Measurements from ENCODE around the gene S100A7A. TPM values are rescaled to one million over a fixed set of nuclear protein-coding genes. Genes with fewer than 3 reads are reported as not detected.

Gene S100A7A
- total and polyA plus RNA-seq, 2 of the 8 experiments (the other 6 are each of a cell fraction or from before 2014, with no cell fraction given), result not detected

DNA sequence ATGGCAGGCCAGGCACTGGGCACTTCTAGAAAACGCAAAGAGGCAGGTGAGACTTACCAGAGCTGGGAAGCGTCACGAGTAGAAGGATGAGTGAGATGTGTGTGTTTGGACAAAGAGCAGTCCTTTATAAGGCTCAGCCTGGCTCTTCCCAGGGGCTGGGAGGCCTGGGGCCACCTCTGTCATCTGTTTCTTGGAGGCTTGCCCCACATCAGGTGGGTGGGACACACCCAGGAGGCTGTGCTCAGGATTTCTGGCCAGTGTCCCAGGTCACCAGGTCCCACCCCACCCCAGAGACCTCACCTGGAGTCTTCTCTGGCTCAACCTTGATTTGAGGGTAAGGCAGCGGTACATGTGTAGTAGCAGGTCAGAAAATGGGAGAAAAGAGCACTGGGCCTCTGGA is 44.2 kb downstream of the S100A7A start, which contains the start of gene S100A7:
Gene S100A7, minus strand, starts transcription at position 101 of the 400 bp plus-strand sequence. CDS start 1,638 bp downstream, outside the sequence.
- Histone ChIP-seq H3K9ac (replicated peaks in 1 of 4; ENCODE audit: extremely low read depth in 1 of 4, low read depth in 3 of 4, low read length in 3 of 4) (no peak within 1 kb of the TSS), H2BK20ac (ENCODE audit: low read length) (no peak within 1 kb of the TSS), H3K23me2 (ENCODE audit: low read depth, low read length) (no peaks in the 10 kb centered on the region), H4K8ac (ENCODE audit: extremely low read depth, insufficient read depth, low read length) (no peak within 1 kb of the TSS), H3K27me3 (replicated peaks in 1 of 4; ENCODE audit: control insufficient read depth in 3 of 4, extremely low read depth in 1 of 4, insufficient read depth in 3 of 4, low read length in 3 of 4) (no peaks in the 10 kb centered on the region), H2AK5ac (ENCODE audit: low read depth, low read length) (no peak within 1 kb of the TSS), H3K4ac (replicated peaks; ENCODE audit: insufficient read length, low read depth, low read length) (no peak within 1 kb of the TSS), H2BK120ac (replicated peaks; ENCODE audit: low read depth, low read length) (no peak within 1 kb of the TSS), H2AFZ (ENCODE audit: low read length) (no peak within 1 kb of the TSS), H3K4me3 (ENCODE audit: extremely low read depth in 1 of 4, insufficient read depth in 2 of 4, low read depth in 3 of 4, low read length in 4 of 4) (no peak within 1 kb of the TSS), H4K5ac (ENCODE audit: insufficient read length, low read depth, low read length) (no peak within 1 kb of the TSS), H3K14ac (ENCODE audit: insufficient read length) (no peak within 1 kb of the TSS), H4K91ac (replicated peaks; ENCODE audit: insufficient read length, low read length) (no peak within 1 kb of the TSS), H3K4me2 (ENCODE audit: insufficient read depth in 1 of 2, low read depth in 2 of 2, low read length in 2 of 2) (no peak within 1 kb of the TSS), H3K18ac (ENCODE audit: extremely low read depth, low read length) (no peak within 1 kb of the TSS), H3K4me1 (replicated peaks in 1 of 4; ENCODE audit: control insufficient read depth in 3 of 4, insufficient read depth in 4 of 4, low read length in 3 of 4) (peaks cover 0 to 1% (median 0%) of the 10 kb centered on the region in 4 experiments; a peak in 1 of 7 replicates), H3K9me3 (ENCODE audit: insufficient read depth in 2 of 2, low read depth in 1 of 2, low read length in 1 of 2) (no peaks in the 10 kb centered on the region), H4K20me1 (replicated peaks in 1 of 2; ENCODE audit: control insufficient read depth in 1 of 2, insufficient read depth in 2 of 2, low read length in 2 of 2) (no peaks in the 10 kb centered on the region), H2BK5ac (ENCODE audit: low read depth, low read length) (no peak within 1 kb of the TSS), H3K23ac (ENCODE audit: insufficient read length) (no peak within 1 kb of the TSS), H3K79me1 (ENCODE audit: low read depth, low read length) (no peaks in the 10 kb centered on the region), H2BK12ac (ENCODE audit: low read depth, low read length) (no peak within 1 kb of the TSS), H3K36me3 (ENCODE audit: control insufficient read depth in 2 of 4, insufficient read depth in 4 of 4, low read length in 3 of 4) (no peaks in the 10 kb centered on the region), H3K56ac (replicated peaks; ENCODE audit: insufficient read length, low read depth, low read length) (no peak within 1 kb of the TSS), H3K79me2 (ENCODE audit: control insufficient read depth in 1 of 2, insufficient read depth in 2 of 2, low read length in 2 of 2) (no peaks in the 10 kb centered on the region), H2BK15ac (ENCODE audit: low read length) (no peak within 1 kb of the TSS), H3K27ac (ENCODE audit: low read depth, low read length) (no peak within 1 kb of the TSS)
- TF ChIP-seq RBBP5 (IDR thresholded peaks at IDR 0.05; ENCODE audit: borderline replicate concordance, low read depth, low read length) (no peak), RNF2 (IDR thresholded peaks at IDR 0.05; ENCODE audit: borderline replicate concordance, low read depth, low read length, missing control alignments, poor library complexity, severe bottlenecking) (no peak), FOSL1 (IDR thresholded peaks at IDR 0.05; ENCODE audit: insufficient read depth, low read depth, low read length) (no peak), SP1 (IDR thresholded peaks at IDR 0.05; ENCODE audit: low read depth, low read length) (no peak), RXRA (IDR thresholded peaks at IDR 0.05; ENCODE audit: insufficient read depth, low read depth, low read length) (no peak), TAF1 (IDR thresholded peaks at IDR 0.05; ENCODE audit: low read depth, low read length) (no peak), SIN3A (conservative IDR thresholded peaks at IDR 0.05 in 1 of 2, IDR thresholded peaks at IDR 0.05 in 1 of 2; ENCODE audit: low read depth in 1 of 2, low read length in 2 of 2) (no peak), TAF7 (optimal IDR thresholded peaks at IDR 0.05; ENCODE audit: borderline replicate concordance, low read depth, low read length) (no peak), SP4 (IDR thresholded peaks at IDR 0.05; ENCODE audit: low read length) (no peak), BCL11A (IDR thresholded peaks at IDR 0.05; ENCODE audit: low read depth in 2 of 2, low read length in 2 of 2) (no peak), CBX8 (IDR thresholded peaks at IDR 0.05; ENCODE audit: borderline replicate concordance, low read depth, low read length) (no peak), SP2 (IDR thresholded peaks at IDR 0.05; ENCODE audit: low read length) (no peak), POLR2AphosphoS5 (IDR thresholded peaks at IDR 0.05; ENCODE audit: low read depth, low read length) (no peak)
- TF ChIP-seq, protein P1, sequence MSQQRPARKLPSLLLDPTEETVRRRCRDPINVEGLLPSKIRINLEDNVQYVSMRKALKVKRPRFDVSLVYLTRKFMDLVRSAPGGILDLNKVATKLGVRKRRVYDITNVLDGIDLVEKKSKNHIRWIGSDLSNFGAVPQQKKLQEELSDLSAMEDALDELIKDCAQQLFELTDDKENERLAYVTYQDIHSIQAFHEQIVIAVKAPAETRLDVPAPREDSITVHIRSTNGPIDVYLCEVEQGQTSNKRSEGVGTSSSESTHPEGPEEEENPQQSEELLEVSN (IDR thresholded peaks at IDR 0.05), result no peak
- DNase-seq (ENCODE audit: low read depth in 1 of 2, low spot score in 2 of 2), result no peak
- no peak for FAIRE-seq
- ChIA-PET POLR2A (ENCODE audit: partially characterized antibody) (no interaction called here), CTCF (ENCODE audit: partially characterized antibody) (no interaction called here)
- WGBS, 2 experiments (ENCODE audit: extremely low coverage in 1 of 2, insufficient coverage in 1 of 2, insufficient read length in 1 of 2, insufficient replicate concordance in 2 of 2, low coverage in 1 of 2, low lambda C conversion rate in 2 of 2, missing lambda C conversion rate in 1 of 2), result 89% methylated on average over 4 of the region's 4 CpGs; no CpG with 5 or more reads in 1 of the 2 experiments
